Rectal smooth muscle tissue (tissue), 1 donor: ENCODE data around the gene MEGF6.
A peak's percentile ranks its signal among the peaks of the same experiment; 100 is the strongest.

Experiments used
- H3K27ac ChIP-seq: one replicate; pipeline ENCODE4 v1.7.0; 2013; ENCODE audit warnings: low read depth, low read length, inconsistent platforms
- H3K27me3 ChIP-seq: one replicate; pipeline ENCODE4 v1.7.0; 2013; ENCODE audit warnings: low read length; ENCODE audit not compliant: control insufficient read depth, insufficient read depth
- H3K36me3 ChIP-seq: one replicate; pipeline ENCODE4 v1.7.0; 2013; ENCODE audit warnings: low read length; ENCODE audit not compliant: control insufficient read depth, insufficient read depth
- H3K4me1 ChIP-seq: one replicate; pipeline ENCODE4 v1.7.0; 2013; ENCODE audit warnings: low read length; ENCODE audit not compliant: control insufficient read depth, insufficient read depth
- H3K4me3 ChIP-seq: one replicate; pipeline ENCODE4 v1.7.0; 2013; ENCODE audit warnings: low read length
- H3K9ac ChIP-seq: one replicate; pipeline ENCODE4 v1.7.0; 2013; ENCODE audit warnings: low read length

The MEGF6 gene

GRCh38 chr1:3531928-3532327 is 79.4 kb downstream of the MEGF6 start:
- Histone ChIP-seq H3K4me3 (no peak overlapping the region), H3K27me3 (peaks cover 2% of the 10 kb centered on the region), H3K9ac (no peak overlapping the region), H3K27ac (no peak overlapping the region), H3K4me1 (peaks cover 5% of the 10 kb centered on the region), H3K36me3 (no peaks in the 10 kb centered on the region)

- no peak overlapping the region for H3K27ac ChIP-seq
- H3K27me3 ChIP-seq: no peaks in the 10 kb centered on the region
- H3K36me3 ChIP-seq: no peaks in the 10 kb centered on the region
- H3K4me3 ChIP-seq: peak overlapping the region; percentile 72
- H3K9ac ChIP-seq: no peak overlapping the region
- peaks cover 5% of the 10 kb centered on the region for H3K4me1 ChIP-seq
Measured at GRCh38 chr1:3530926-3531818, 80.1 kb downstream of the MEGF6 start.

GRCh38 chr1:3530086-3530925 is 81.0 kb downstream of the MEGF6 start:
- no peak overlapping the region for H3K9ac ChIP-seq
- H3K4me3 ChIP-seq: peak overlapping the region; percentile 72
- no peak overlapping the region for H3K27ac ChIP-seq

GRCh38 chr1:3529099-3529729 is 82.1 kb downstream of the MEGF6 start:
- no peaks in the 10 kb centered on the region for H3K36me3 ChIP-seq
- peaks cover 5% of the 10 kb centered on the region for H3K4me1 ChIP-seq
- no peak overlapping the region for H3K27ac ChIP-seq
- H3K4me3 ChIP-seq: no peak overlapping the region
- H3K9ac ChIP-seq: no peak overlapping the region
- no peaks in the 10 kb centered on the region for H3K27me3 ChIP-seq

More at GRCh38 chr1:3530086-3530925, 81.0 kb downstream of the MEGF6 start:
- no peaks in the 10 kb centered on the region for H3K36me3 ChIP-seq
- H3K4me1 ChIP-seq: peaks cover 5% of the 10 kb centered on the region
- H3K27me3 ChIP-seq: no peaks in the 10 kb centered on the region

GRCh38 chr1:3527774-3528173 is 83.5 kb downstream of the MEGF6 start:
- H3K4me3 ChIP-seq: no peak overlapping the region
- no peak overlapping the region for H3K9ac ChIP-seq
- H3K27ac ChIP-seq: no peak overlapping the region
- no peaks in the 10 kb centered on the region for H3K27me3 ChIP-seq
- no peaks in the 10 kb centered on the region for H3K36me3 ChIP-seq
- peaks cover 5% of the 10 kb centered on the region for H3K4me1 ChIP-seq

GRCh38 chr1:3525551-3526482 is 85.5 kb downstream of the MEGF6 start:
- Histone ChIP-seq H3K4me3 (no peak overlapping the region), H3K36me3 (no peaks in the 10 kb centered on the region), H3K9ac (no peak overlapping the region), H3K27ac (no peak overlapping the region), H3K27me3 (no peaks in the 10 kb centered on the region), H3K4me1 (peaks cover 5% of the 10 kb centered on the region)

DNA sequence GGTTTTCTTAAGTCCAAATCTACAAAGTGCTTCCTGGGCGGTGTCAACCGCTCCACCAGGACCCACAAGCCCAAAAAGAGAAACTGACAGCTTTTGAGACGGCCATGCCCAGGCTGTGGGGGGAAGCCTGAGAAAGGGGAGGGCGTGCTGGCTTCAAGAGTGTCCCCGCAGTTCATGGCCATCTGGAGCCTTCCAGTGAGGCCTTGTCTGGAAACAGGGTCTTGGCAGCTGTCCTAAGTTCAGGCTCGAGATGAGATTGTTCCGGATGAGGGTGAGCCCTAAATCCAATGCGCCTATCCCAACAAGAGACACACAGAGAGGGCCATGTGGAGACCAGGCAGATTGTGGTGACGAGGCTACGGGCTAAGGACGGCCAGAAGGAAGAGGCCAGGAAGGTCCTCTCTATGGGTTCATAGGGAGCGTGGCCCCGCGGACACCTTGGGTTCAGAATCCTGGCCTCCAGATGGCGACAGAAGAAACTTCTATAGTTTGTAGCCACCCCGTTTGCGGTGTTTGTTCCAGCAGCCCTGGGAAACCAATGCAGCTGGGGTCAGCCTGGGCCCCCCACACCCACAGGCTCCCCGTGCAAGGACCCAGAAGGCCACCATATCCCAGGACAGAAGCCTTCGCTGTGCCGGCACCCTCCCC is 86.6 kb downstream of the MEGF6 start:
- no peak overlapping the region for H3K27ac ChIP-seq
- no peak overlapping the region for H3K9ac ChIP-seq
- no peaks in the 10 kb centered on the region for H3K27me3 ChIP-seq
- H3K4me1 ChIP-seq: no peaks in the 10 kb centered on the region
- no peak overlapping the region for H3K4me3 ChIP-seq
- no peaks in the 10 kb centered on the region for H3K36me3 ChIP-seq

- H3K9ac ChIP-seq: no peak overlapping the region
- no peak overlapping the region for H3K27ac ChIP-seq
- no peak overlapping the region for H3K4me3 ChIP-seq
- no peaks in the 10 kb centered on the region for H3K27me3 ChIP-seq
- no peaks in the 10 kb centered on the region for H3K4me1 ChIP-seq
- no peaks in the 10 kb centered on the region for H3K36me3 ChIP-seq
Measured at GRCh38 chr1:3523980-3524379, 87.3 kb downstream of the MEGF6 start.

DNA sequence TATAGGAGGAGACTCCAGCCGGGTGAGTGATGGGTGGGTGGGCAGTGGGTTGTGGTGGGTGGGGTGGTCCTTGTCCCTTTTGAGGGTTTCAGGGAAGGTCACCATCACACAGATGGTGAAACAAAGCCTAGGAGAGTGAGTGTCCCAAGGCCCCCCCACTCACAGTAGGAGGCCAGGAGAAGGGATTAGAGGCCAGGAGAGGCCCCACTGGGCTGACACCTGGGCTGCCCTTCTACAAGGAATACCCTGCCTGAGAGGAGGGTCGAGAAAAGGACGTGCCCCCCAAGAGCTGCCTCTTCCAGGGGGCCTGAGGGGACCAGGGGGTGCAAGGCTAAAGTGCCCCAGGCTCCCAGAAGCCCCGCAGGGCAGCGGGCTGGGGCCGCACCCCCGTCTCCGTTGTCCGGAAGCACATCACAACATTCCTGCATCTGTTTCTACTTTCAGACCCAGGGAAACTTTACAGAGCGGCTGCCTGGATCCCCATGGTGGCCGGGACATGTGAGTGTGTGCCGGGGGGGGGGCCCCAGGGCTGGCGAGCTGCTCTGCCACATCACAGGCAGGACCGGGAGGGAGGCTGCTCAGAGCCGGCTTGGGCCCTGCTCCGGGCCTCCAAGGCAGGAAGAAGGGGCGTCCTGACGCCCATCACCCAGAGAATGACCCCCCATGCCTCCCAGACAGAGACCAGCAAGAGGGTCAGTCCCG is 88.6 kb downstream of the MEGF6 start:
- H3K9ac ChIP-seq: no peak overlapping the region
- no peak overlapping the region for H3K27ac ChIP-seq
- H3K36me3 ChIP-seq: no peaks in the 10 kb centered on the region
- H3K27me3 ChIP-seq: no peaks in the 10 kb centered on the region
- no peaks in the 10 kb centered on the region for H3K4me1 ChIP-seq
- H3K4me3 ChIP-seq: no peak overlapping the region

DNA sequence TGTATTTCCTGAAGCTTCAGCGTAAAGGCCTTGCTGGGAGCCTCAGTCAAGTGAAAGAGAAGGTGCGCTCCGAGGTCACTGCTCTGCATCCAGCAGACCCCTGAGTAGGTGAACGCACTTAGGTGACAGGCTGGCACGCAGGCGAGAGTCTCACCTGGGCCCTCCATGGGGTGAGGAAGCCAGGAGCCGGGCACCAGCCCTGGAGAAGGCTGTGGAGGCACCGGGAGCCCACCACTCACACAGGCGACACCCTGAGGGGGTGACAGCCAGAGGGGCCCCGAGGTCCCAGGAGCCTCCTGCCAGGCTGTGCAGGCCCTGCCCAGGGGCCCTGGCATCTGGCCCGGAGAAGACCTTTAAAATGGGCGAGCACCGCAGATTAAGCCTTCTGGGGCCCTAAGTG is 89.2 kb downstream of the MEGF6 start:
- no peak overlapping the region for H3K4me3 ChIP-seq
- H3K4me1 ChIP-seq: peaks cover 5% of the 10 kb centered on the region
- H3K9ac ChIP-seq: no peak overlapping the region
- H3K36me3 ChIP-seq: no peaks in the 10 kb centered on the region
- H3K27ac ChIP-seq: no peak overlapping the region
- no peaks in the 10 kb centered on the region for H3K27me3 ChIP-seq

DNA sequence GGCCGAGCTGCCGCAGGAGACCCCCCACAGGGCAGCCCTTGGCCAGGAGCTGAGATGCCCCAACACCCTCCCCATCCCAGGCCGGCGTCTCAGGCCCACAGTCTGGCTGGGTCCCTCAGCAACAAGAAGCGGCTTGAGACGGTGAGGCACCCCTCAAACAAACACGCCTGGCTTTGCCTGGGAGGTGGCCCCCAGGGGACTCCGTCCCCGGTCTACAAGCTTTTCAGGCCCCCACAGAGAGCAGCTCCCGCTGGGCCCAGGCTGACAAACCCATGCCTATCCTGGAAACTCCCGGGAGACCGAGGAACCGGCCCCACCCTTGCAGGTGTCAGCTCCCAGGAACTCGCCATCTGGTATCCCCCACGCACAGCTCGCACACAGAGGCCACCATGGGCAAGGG is 89.9 kb downstream of the MEGF6 start:
- H3K9ac ChIP-seq: no peak overlapping the region
- no peak overlapping the region for H3K4me3 ChIP-seq
- no peaks in the 10 kb centered on the region for H3K36me3 ChIP-seq
- peaks cover 7% of the 10 kb centered on the region for H3K4me1 ChIP-seq
- no peak overlapping the region for H3K27ac ChIP-seq
- H3K27me3 ChIP-seq: no peaks in the 10 kb centered on the region
